GM12878 (cell line): Measurements from ENCODE around the gene TULP4. TPM values are rescaled to one million over a fixed set of nuclear protein-coding genes. Genes with fewer than 3 reads are reported as not detected.

Source experiments
- ATAC-seq: fragments of 200-7000 bp; cut with Tn5 transposase; 3 replicates; pipeline ENCODE4 v1.9.1; 2020; ENCODE audit warnings: mild to moderate bottlenecking, moderate library complexity
- BruUV-seq: library from RNA; stranded (reverse); fragments of 400-500 nt; replicated peaks from 2 replicates; lab custom pipeline; 2021; lab: Mats Ljungman, UMichigan
- CTCF ChIA-PET: fragments of 300-600 bp; sonication (Branson Sonifier 250); formaldehyde crosslinking; extraction: SDS; loops from one replicate; lab custom pipeline; 2021; ENCODE audit warnings: inconsistent platforms; lab: Yijun Ruan, JAX
- POLR2A ChIA-PET: fragments of 350-600 bp; formaldehyde crosslinking; extraction: SDS; loops from one replicate; lab custom pipeline; 2021; ENCODE audit warnings: inconsistent platforms; lab: Charles Lee
- RAD21 ChIA-PET: fragments of 300-600 bp; sonication (Branson Sonifier 250); formaldehyde crosslinking; loops from one replicate; lab custom pipeline; 2023; ENCODE audit warnings: antibody characterized with exemption; ENCODE audit not compliant: unreplicated experiment; lab: Charles Lee
- SMC1A ChIA-PET: fragments of 300-600 bp; sonication (Branson Sonifier 250); formaldehyde crosslinking; loops from one replicate; lab custom pipeline; 2023; ENCODE audit not compliant: unreplicated experiment, uncharacterized antibody; lab: Charles Lee
- DNase-seq: peaks from one replicate; pipeline ENCODE4 v3.0.0-alpha.2; 2011; ENCODE audit warnings: low read depth, low spot score
- FAIRE-seq: peaks from 3 replicates; lab custom pipeline; 2011; peaks lifted over from hg19 to GRCh38; lab: Jason Lieb, UNC
- H2AFZ ChIP-seq: 2 replicates; pipeline ENCODE4 v1.6.0; 2011; ENCODE audit warnings: low read depth, low read length, control low read depth; ENCODE audit not compliant: control insufficient read depth
- H3K27ac ChIP-seq: 2 replicates; pipeline ENCODE4 v1.5.1; 2011; ENCODE audit warnings: control low read depth; ENCODE audit not compliant: control insufficient read depth, insufficient read depth
- H3K27me3 ChIP-seq, 2 experiments: replicated peaks in 1 of 2; 2 replicates each; pipeline versions ENCODE4 v1.6.0 to v1.6.1; 2011; ENCODE audit warnings: low read length in 1 of 2; ENCODE audit not compliant: control insufficient read depth in 2 of 2, insufficient read depth in 2 of 2
- H3K36me3 ChIP-seq, 2 experiments: 2 replicates each; pipeline ENCODE4 v1.5.1; 2011; ENCODE audit warnings: low read length in 1 of 2; ENCODE audit not compliant: control insufficient read depth in 2 of 2, insufficient read depth in 2 of 2
- H3K4me1 ChIP-seq: 2 replicates; pipeline ENCODE4 v1.6.1; 2011; ENCODE audit warnings: mild to moderate bottlenecking, low read length, moderate library complexity, mixed read lengths; ENCODE audit not compliant: control insufficient read depth, insufficient read depth
- H3K4me2 ChIP-seq: 2 replicates; pipeline ENCODE4 v1.6.0; 2011; ENCODE audit warnings: control low read depth; ENCODE audit not compliant: control insufficient read depth, insufficient read depth
- H3K4me3 ChIP-seq: fragments of 200-600 bp; sonication (generic); 2 replicates; pipeline ENCODE4 v1.5.1; 2016
- H3K79me2 ChIP-seq: 2 replicates; pipeline ENCODE4 v1.6.0; 2011; ENCODE audit warnings: low read length; ENCODE audit not compliant: control insufficient read depth, insufficient read depth
- H3K9ac ChIP-seq: 2 replicates; pipeline ENCODE4 v1.8.0; 2011; ENCODE audit warnings: low read length, control low read depth, mixed read lengths; ENCODE audit not compliant: control insufficient read depth, insufficient read depth
- H3K9me3 ChIP-seq: replicated peaks from 3 replicates; pipeline ENCODE4 v1.5.1; 2011; ENCODE audit warnings: mild to moderate bottlenecking, low read length; ENCODE audit not compliant: control insufficient read depth, insufficient read depth
- H4K20me1 ChIP-seq: 2 replicates; pipeline ENCODE4 v1.6.0; 2011; ENCODE audit not compliant: control insufficient read depth, insufficient read depth
- BCL11A ChIP-seq: IDR thresholded peaks from 2 replicates; pipeline ENCODE4 v1.6.1; 2011; ENCODE audit warnings: low read depth, low read length
- CEBPB ChIP-seq, 2 experiments: fragments of 150-350 bp in 1 of 2; IDR thresholded peaks; 2 replicates each; pipeline ENCODE4 v1.6.1; 2012 to 2014; ENCODE audit warnings: low read depth in 2 of 2, low read length in 2 of 2, borderline replicate concordance in 1 of 2, inconsistent platforms in 1 of 2
- E2F8 ChIP-seq: fragments of 450-650 bp; IDR thresholded peaks from 2 replicates; pipeline ENCODE4 v1.6.1; 2018; ENCODE audit warnings: mild to moderate bottlenecking, low read depth, moderate library complexity; ENCODE audit not compliant: partially characterized antibody
- HCFC1 ChIP-seq: fragments of 150-350 bp; IDR thresholded peaks from 2 replicates; pipeline ENCODE4 v1.6.1; 2014; ENCODE audit warnings: low read length
- HDAC2 ChIP-seq: fragments of 200-600 bp; sonication (generic); IDR thresholded peaks from 2 replicates; pipeline ENCODE4 v1.6.1; 2017
- JUND ChIP-seq: IDR thresholded peaks from 2 replicates; pipeline ENCODE4 v1.6.1; 2012; ENCODE audit warnings: low read depth, mild to moderate bottlenecking, low read length, improper control_type of control experiment, moderate library complexity
- NR2C1 ChIP-seq: fragments of 450-650 bp; IDR thresholded peaks from 2 replicates; pipeline ENCODE4 v1.6.1; 2017; ENCODE audit warnings: antibody characterized with exemption, mild to moderate bottlenecking, moderate library complexity
- PKNOX1 ChIP-seq: fragments of 450-650 bp; IDR thresholded peaks from 2 replicates; pipeline ENCODE4 v1.6.1; 2016; ENCODE audit warnings: mild to moderate bottlenecking
- RAD51 ChIP-seq: fragments of 450-650 bp; IDR thresholded peaks from 2 replicates; pipeline ENCODE4 v1.6.1; 2016; ENCODE audit warnings: moderate library complexity, mild to moderate bottlenecking, inconsistent platforms
- SREBF1 ChIP-seq: IDR thresholded peaks from 2 replicates; pipeline ENCODE4 v1.6.1; 2012; ENCODE audit warnings: mild to moderate bottlenecking, low read length
- SRF ChIP-seq, 2 experiments: IDR thresholded peaks; 2 replicates each; pipeline ENCODE4 v1.6.1; 2011; ENCODE audit warnings: low read depth in 2 of 2, low read length in 2 of 2, mild to moderate bottlenecking in 1 of 2, moderate library complexity in 1 of 2
- TAF1 ChIP-seq: IDR thresholded peaks from 2 replicates; pipeline ENCODE4 v1.6.1; 2011; ENCODE audit warnings: mild to moderate bottlenecking, low read depth, low read length, borderline replicate concordance
- TCF7 ChIP-seq: IDR thresholded peaks from 2 replicates; pipeline ENCODE4 v1.6.1; 2014; ENCODE audit warnings: antibody characterized with exemption, borderline replicate concordance
- ZZZ3 ChIP-seq: IDR thresholded peaks from 2 replicates; pipeline ENCODE4 v1.6.1; 2011; ENCODE audit warnings: low read depth; ENCODE audit not compliant: control insufficient read depth, insufficient read length
- WGBS: methylation state at CpG from one replicate; pipeline ENCODE4 v1.1.6; 2016; ENCODE audit warnings: low lambda C conversion rate; ENCODE audit not compliant: insufficient replicate concordance, insufficient coverage; ENCODE audit errors: missing lambda C conversion rate; 5-methylcytosine and 5-hydroxymethylcytosine counted together
- in situ Hi-C: fragments of 300-500 bp; cut with MboI; formaldehyde crosslinking; loops from 9 replicates; pipeline ENCODE4 v1.14.3; 2018; ENCODE audit warnings: mixed read lengths
- intact Hi-C: fragments of 100-400 bp; cut with micrococcal nuclease; formaldehyde crosslinking; loops from one replicate; pipeline ENCODE4 v1.14.2; 2022; ENCODE audit not compliant: unreplicated experiment
- polyA plus RNA-seq, 11 experiments: library from polyadenylated mRNA; depleted of rRNA in 4 of 11; unstranded in 6 of 11; stranded (reverse) in 5 of 11; fragments of >200 nt; fragmentation: Nextera tagmentation in 4 of 11; fragmentation: Illumina TruSeq in 1 of 11; extraction: Ambion mirVana in 4 of 11; extraction: Trizol in 1 of 11; gene quantifications; 1 replicate in 1 of 11; 2 replicates in 10 of 11; pipeline versions ENCODE4 v1.2.1 to v1.2.3, GENCODE V29; 2011 to 2016; ENCODE audit warnings: inconsistent platforms in 2 of 11, missing spikeins in 2 of 11, low read depth in 1 of 11
- total RNA-seq, 4 experiments: library from RNA; depleted of rRNA in 3 of 4; stranded (reverse); fragments of >200 nt in 3 of 4; fragmentation: Illumina TruSeq in 1 of 4; extraction: Trizol in 1 of 4; gene quantifications; 2 replicates each; pipeline versions ENCODE4 v1.2.1 to v1.2.3, GENCODE V29; 2013 to 2021

TULP4 gene
- total and polyA plus RNA-seq, 10 of the 15 experiments (the other 5 are each of a cell fraction or from before 2014, with no cell fraction given), result 0.73 to 31.8 (median 14.0) TPM

- ATAC-seq, result no peak
- no peak for TF ChIP-seq RAD51
- no peak for TF ChIP-seq HDAC2
- TF ChIP-seq TCF7, result no peak
- H3K36me3 ChIP-seq, result no peaks in the 10 kb centered on the region
- no peak for FAIRE-seq
- in situ Hi-C loops (no loop called here), intact Hi-C loops (no loop called here)
- 94% methylated on average over 1 of the region's 1 CpG for WGBS
- ChIA-PET SMC1A (interaction anchor here (0.9 kb wide), 1 partner anchor 47 kb away, joined by 3 read pairs; no protein-coding TSS in a partner anchor), RAD21 (interaction anchor here (0.5 kb wide), 1 partner anchor 140 kb away, joined by 3 read pairs; no protein-coding TSS in a partner anchor), POLR2A (interaction anchor here (1.3 kb wide), 1 partner anchor 12 kb away, joined by 3 read pairs; no protein-coding TSS in a partner anchor), CTCF (interaction anchor here (1.3 to 1.9 kb wide), 2 partner anchors 11 to 162 kb away, joined by 4 to 5 read pairs; no protein-coding TSS in a partner anchor)
- no peaks in the 10 kb centered on the region; the same call in 1 of the 2 replicates for H4K20me1 ChIP-seq
- H2AFZ ChIP-seq, result no peak overlapping the region
- H3K9me3 ChIP-seq, result no peaks in the 10 kb centered on the region
- no peaks in the 10 kb centered on the region for H3K79me2 ChIP-seq
- H3K4me3 ChIP-seq, result no peak overlapping the region
- H3K27ac ChIP-seq, result no peak overlapping the region
- H3K27me3 ChIP-seq, result no peaks in the 10 kb centered on the region
- H3K4me1 ChIP-seq, result peaks cover 6% of the 10 kb centered on the region
- no peak overlapping the region for H3K4me2 ChIP-seq
- H3K9ac ChIP-seq, result no peak overlapping the region
- DNase-seq, result no peak
- no TSS peak for BruUV-seq
Measured at GRCh38 chr6:158383057-158383456, 70.8 kb downstream of the TULP4 start.

GRCh38 chr6:158383542-158383941, 71.3 kb downstream of the TULP4 start:
- in situ Hi-C loops (no loop called here), intact Hi-C loops (no loop called here)
- no peak overlapping the region for H3K4me2 ChIP-seq
- peaks cover 6% of the 10 kb centered on the region for H3K4me1 ChIP-seq
- H2AFZ ChIP-seq, result no peak overlapping the region
- ChIA-PET RAD21 (interaction anchor here (0.5 to 1.0 kb wide), 2 partner anchors 56 to 140 kb away, joined by 3 to 4 read pairs; no protein-coding TSS in a partner anchor), CTCF (interaction anchor here (1.3 to 1.9 kb wide), 3 partner anchors 9 to 162 kb away, joined by 4 to 5 read pairs (median 4); no protein-coding TSS in a partner anchor), SMC1A (interaction anchor here (0.8 to 2.2 kb wide), 4 partner anchors 22 to 162 kb away, joined by 3 to 7 read pairs (median 3); no protein-coding TSS in a partner anchor), POLR2A (no interaction called here)
- H3K4me3 ChIP-seq, result no peak overlapping the region
- no peaks in the 10 kb centered on the region for H3K9me3 ChIP-seq
- DNase-seq (no peak), FAIRE-seq (no peak), ATAC-seq (no peak)
- 97% methylated on average over 3 of the region's 3 CpGs for WGBS
- no peak overlapping the region for H3K27ac ChIP-seq
- no peaks in the 10 kb centered on the region for H3K79me2 ChIP-seq
- no peak overlapping the region for H3K9ac ChIP-seq
- no peaks in the 10 kb centered on the region; the same call in 1 of the 2 replicates for H4K20me1 ChIP-seq
- no peaks in the 10 kb centered on the region for H3K27me3 ChIP-seq
- H3K36me3 ChIP-seq, result no peaks in the 10 kb centered on the region
- no TSS peak for BruUV-seq
- no peak for TF ChIP-seq SREBF1
- no peak for TF ChIP-seq PKNOX1
- no peak for TF ChIP-seq TAF1
- no peak for TF ChIP-seq JUND
- TF ChIP-seq NR2C1, result no peak
- no peak for TF ChIP-seq CEBPB (IDR thresholded peaks at IDR 0.05; ENCODE audit: borderline replicate concordance in 1 of 2, low read depth in 2 of 2, low read length in 2 of 2)
- TF ChIP-seq ZZZ3, result no peak
- TF ChIP-seq SRF (IDR thresholded peaks at IDR 0.05; ENCODE audit: low read depth in 2 of 2, low read length in 2 of 2), result no peak
- TF ChIP-seq HCFC1, result no peak
- no peak for TF ChIP-seq BCL11A
- TF ChIP-seq E2F8, result no peak
